Tibial nerve (tissue), 4 donors: ENCODE data around the gene MITF. TPM values are rescaled to one million over a fixed set of nuclear protein-coding genes. Genes with fewer than 3 reads are reported as not detected.
A peak's percentile ranks its signal among the peaks of the same experiment; 100 is the strongest.

Experiments used
- DNase-seq, 2 donors: peaks; one replicate each; pipeline ENCODE4 v3.0.0-alpha.2; 2019; ENCODE audit warnings: low spot score in 2 of 2
- H3K27ac ChIP-seq, 4 donors: fragments of 200-600 bp; sonication (generic) in 3 of 4; one replicate each; pipeline ENCODE4 v1.5.1; 2017 to 2019; ENCODE audit warnings: mild to moderate bottlenecking in 1 of 4
- H3K27me3 ChIP-seq, 2 donors: fragments of 200-600 bp; sonication (generic) in 1 of 2; one replicate each; pipeline versions ENCODE4 v1.5.1 to v1.6.0; 2017 to 2019
- H3K36me3 ChIP-seq, 3 donors: fragments of 200-600 bp; sonication (generic); one replicate each; pipeline ENCODE4 v1.5.1; 2018 to 2019
- H3K4me1 ChIP-seq, 4 donors: fragments of 200-600 bp; sonication (generic) in 3 of 4; one replicate each; pipeline ENCODE4 v1.5.1; 2017 to 2019
- H3K4me3 ChIP-seq, 4 donors: fragments of 200-600 bp; sonication (generic) in 3 of 4; one replicate each; pipeline ENCODE4 v1.5.1; 2017 to 2019; ENCODE audit warnings: mild to moderate bottlenecking in 1 of 4, moderate library complexity in 1 of 4
- H3K9me3 ChIP-seq, 4 donors: fragments of 200-600 bp; sonication (generic) in 3 of 4; one replicate each; pipeline ENCODE4 v1.5.1; 2017 to 2019
- CTCF ChIP-seq, 5 experiments: fragments of 200-600 bp in 3 of 5; fragments of 450-650 bp in 2 of 5; sonication (generic) in 3 of 5; IDR thresholded peaks; one replicate each; pipeline ENCODE4 v1.5.1; 2016 to 2019; ENCODE audit warnings: antibody characterized with exemption in 5 of 5, mild to moderate bottlenecking in 3 of 5, moderate library complexity in 2 of 5
- EP300 ChIP-seq, 2 donors: sonication (generic); formaldehyde crosslinking; IDR thresholded peaks; one replicate each; pipeline ENCODE4 v1.6.1; 2017; ENCODE audit warnings: antibody characterized with exemption in 2 of 2, mild to moderate bottlenecking in 1 of 2
- POLR2A ChIP-seq, 2 donors: fragments of 450-650 bp; IDR thresholded peaks; one replicate each; pipeline ENCODE4 v1.6.1; 2017; ENCODE audit warnings: antibody characterized with exemption in 2 of 2, mild to moderate bottlenecking in 2 of 2, moderate library complexity in 2 of 2
- WGBS, 2 donors: methylation state at CpG; one replicate each; pipeline ENCODE4 v1.1.5; 2018; 5-methylcytosine and 5-hydroxymethylcytosine counted together
- total RNA-seq, 4 donors: library from RNA; depleted of rRNA; stranded (reverse); fragments of >200 nt; gene quantifications; one replicate each; pipeline ENCODE4 v1.1.0, GENCODE V29; 2016

MITF gene
- total RNA-seq, 4 donors from 2014 or later = 10.3 to 26.9 (median 15.5) TPM

- H3K9me3 ChIP-seq = no peaks in the 10 kb centered on the region
- H3K36me3 ChIP-seq = no peaks in the 10 kb centered on the region
- 58 to 67% methylated on average over 3 of the region's 3 CpGs for WGBS, 2 donors
- DNase-seq = no peak
- TF ChIP-seq POLR2A (IDR thresholded peaks at IDR 0.05) = no peak
- no peak for TF ChIP-seq CTCF (IDR thresholded peaks at IDR 0.05)
- peak overlapping the region in 2 of 4 donors; percentile 64 to 76 for H3K27ac ChIP-seq
- no peaks in the 10 kb centered on the region for H3K27me3 ChIP-seq
- H3K4me1 ChIP-seq = peaks cover 0 to 51% (median 6%) of the 10 kb centered on the region in 4 donors
- H3K4me3 ChIP-seq = no peak overlapping the region
These were observed 25.0 kb downstream of the MITF start for GRCh38 chr3:69764121-69764741.

GRCh38 chr3:69764861-69765260, 25.6 kb downstream of the MITF start:
- Histone ChIP-seq H3K4me3 (no peak overlapping the region), H3K27ac (peak overlapping the region in 2 of 4 donors; percentile 64 to 76), H3K4me1 (peaks cover 0 to 51% (median 6%) of the 10 kb centered on the region in 4 donors), H3K27me3 (no peaks in the 10 kb centered on the region), H3K9me3 (no peaks in the 10 kb centered on the region), H3K36me3 (no peaks in the 10 kb centered on the region)
- 66 to 78% methylated on average over 3 of the region's 3 CpGs for WGBS, 2 donors
- no peak for DNase-seq
- TF ChIP-seq CTCF (IDR thresholded peaks at IDR 0.05) = no peak
- TF ChIP-seq EP300 (IDR thresholded peaks at IDR 0.05) = no peak

GRCh38 chr3:69766638-69767037, 27.4 kb downstream of the MITF start:
- Histone ChIP-seq H3K4me3 (no peak overlapping the region), H3K9me3 (no peaks in the 10 kb centered on the region), H3K27me3 (no peaks in the 10 kb centered on the region), H3K4me1 (peaks cover 0 to 51% (median 6%) of the 10 kb centered on the region in 4 donors), H3K27ac (no peak overlapping the region), H3K36me3 (no peaks in the 10 kb centered on the region)
- WGBS, 2 donors = 78 to 94% methylated on average over 3 of the region's 3 CpGs
- TF ChIP-seq POLR2A (IDR thresholded peaks at IDR 0.05) (no peak), EP300 (IDR thresholded peaks at IDR 0.05) (no peak), CTCF (IDR thresholded peaks at IDR 0.05) (no peak)
- DNase-seq = no peak

- peak in 1 of 2 donors; percentile 19 for DNase-seq
- WGBS, 2 donors = 50 to 65% methylated on average over 5 of the region's 5 CpGs
- no peak overlapping the region for H3K4me3 ChIP-seq
- H3K4me1 ChIP-seq = peaks cover 0 to 41% (median 6%) of the 10 kb centered on the region in 4 donors
- TF ChIP-seq POLR2A (IDR thresholded peaks at IDR 0.05) = no peak
- TF ChIP-seq CTCF (IDR thresholded peaks at IDR 0.05) = no peak
- no peak for TF ChIP-seq EP300 (IDR thresholded peaks at IDR 0.05)
- H3K36me3 ChIP-seq = no peaks in the 10 kb centered on the region
- no peaks in the 10 kb centered on the region for H3K27me3 ChIP-seq
- H3K27ac ChIP-seq = no peak overlapping the region
- no peaks in the 10 kb centered on the region for H3K9me3 ChIP-seq
These were observed 28.3 kb downstream of the MITF start for GRCh38 chr3:69767571-69767970.

GRCh38 chr3:69768438-69768837, 29.2 kb downstream of the MITF start:
- H3K27ac ChIP-seq = no peak overlapping the region
- WGBS, 2 donors = 78 to 88% methylated on average over 2 of the region's 2 CpGs
- H3K4me3 ChIP-seq = no peak overlapping the region
- no peaks in the 10 kb centered on the region for H3K27me3 ChIP-seq
- peaks cover 0 to 33% (median 6%) of the 10 kb centered on the region in 4 donors for H3K4me1 ChIP-seq
- no peaks in the 10 kb centered on the region for H3K36me3 ChIP-seq
- DNase-seq = no peak
- TF ChIP-seq EP300 (IDR thresholded peaks at IDR 0.05) (no peak), CTCF (IDR thresholded peaks at IDR 0.05) (no peak), POLR2A (IDR thresholded peaks at IDR 0.05) (no peak)
- H3K9me3 ChIP-seq = no peaks in the 10 kb centered on the region
